H1 (cell line): ENCODE results near the gene SNRPN. TPM values are rescaled to one million over a fixed set of nuclear protein-coding genes. Genes with fewer than 3 reads are reported as not detected.

Experiments
- CTCF ChIA-PET: fragments of 300-600 bp; sonication (Branson Sonifier 250); formaldehyde crosslinking; loops from one replicate; lab custom pipeline; 2021; ENCODE audit not compliant: partially characterized antibody; lab: Charles Lee
- POLR2A ChIA-PET: fragments of 300-600 bp; sonication (Branson Sonifier 250); formaldehyde crosslinking; loops from one replicate; lab custom pipeline; 2021; ENCODE audit warnings: inconsistent platforms; ENCODE audit not compliant: partially characterized antibody; lab: Charles Lee
- DNase-seq, 2 experiments: peaks; one replicate each; pipeline versions ENCODE4 v3.0.0 to v3.0.0-alpha.2; 2010 to 2022; ENCODE audit warnings: low spot score in 2 of 2, low read depth in 1 of 2, mixed read lengths in 1 of 2
- FAIRE-seq: peaks from 2 replicates; lab custom pipeline; 2011; peaks lifted over from hg19 to GRCh38; lab: Jason Lieb, UNC
- H2AFZ ChIP-seq: 2 replicates; pipeline ENCODE4 v1.8.1; 2012; ENCODE audit warnings: low read length, inconsistent platforms
- H2AK5ac ChIP-seq: 2 replicates; pipeline ENCODE4 v1.6.1; 2013; ENCODE audit warnings: low read depth, low read length
- H2BK120ac ChIP-seq: replicated peaks from 2 replicates; pipeline ENCODE3; 2013; ENCODE audit warnings: low read depth, low read length, inconsistent platforms
- H2BK12ac ChIP-seq: 2 replicates; pipeline ENCODE4 v1.6.1; 2013; ENCODE audit warnings: low read depth, low read length
- H2BK15ac ChIP-seq: 2 replicates; pipeline ENCODE4 v1.6.1; 2013; ENCODE audit warnings: low read length
- H2BK20ac ChIP-seq: 2 replicates; pipeline ENCODE4 v1.6.1; 2013; ENCODE audit warnings: low read length
- H2BK5ac ChIP-seq: 2 replicates; pipeline ENCODE4 v1.6.1; 2013; ENCODE audit warnings: low read depth, low read length
- H3K14ac ChIP-seq: 2 replicates; pipeline ENCODE4 v1.6.1; 2013; ENCODE audit warnings: inconsistent platforms; ENCODE audit not compliant: insufficient read length
- H3K18ac ChIP-seq: 2 replicates; pipeline ENCODE4 v1.6.1; 2013; ENCODE audit warnings: low read length; ENCODE audit errors: extremely low read depth
- H3K23ac ChIP-seq: 2 replicates; pipeline ENCODE4 v1.6.1; 2013; ENCODE audit warnings: inconsistent platforms; ENCODE audit not compliant: insufficient read length
- H3K23me2 ChIP-seq: 2 replicates; pipeline ENCODE4 v1.6.1; 2013; ENCODE audit warnings: low read depth, low read length
- H3K27ac ChIP-seq: 2 replicates; pipeline ENCODE4 v1.6.1; 2011; ENCODE audit warnings: low read depth, low read length, inconsistent platforms
- H3K27me3 ChIP-seq, 4 experiments: replicated peaks in 1 of 4; 1 replicate in 1 of 4; 2 replicates in 3 of 4; pipeline versions ENCODE4 v1.6.1 to v1.8.1; 2011 to 2013; ENCODE audit warnings: low read length in 3 of 4, mild to moderate bottlenecking in 3 of 4, inconsistent platforms in 2 of 4, mixed read lengths in 2 of 4, moderate library complexity in 1 of 4; ENCODE audit not compliant: control insufficient read depth in 3 of 4, insufficient read depth in 3 of 4; ENCODE audit errors: extremely low read depth in 1 of 4
- H3K36me3 ChIP-seq, 4 experiments: 2 replicates each; pipeline versions ENCODE4 v1.6.1 to v1.8.1; 2011 to 2013; ENCODE audit warnings: mild to moderate bottlenecking in 4 of 4, low read length in 3 of 4, moderate library complexity in 2 of 4, control low read depth in 1 of 4, inconsistent platforms in 1 of 4; ENCODE audit not compliant: insufficient read depth in 4 of 4, control insufficient read depth in 2 of 4
- H3K4ac ChIP-seq: replicated peaks from 2 replicates; pipeline ENCODE3; 2013; ENCODE audit warnings: low read length, low read depth, mixed read lengths, inconsistent platforms; ENCODE audit not compliant: insufficient read length
- H3K4me1 ChIP-seq, 4 experiments: replicated peaks in 1 of 4; 1 replicate in 1 of 4; 2 replicates in 3 of 4; pipeline versions ENCODE4 v1.6.1 to v1.8.1; 2011 to 2013; ENCODE audit warnings: low read length in 3 of 4, inconsistent platforms in 2 of 4, mixed read lengths in 1 of 4; ENCODE audit not compliant: insufficient read depth in 4 of 4, control insufficient read depth in 3 of 4
- H3K4me2 ChIP-seq, 2 experiments: 2 replicates each; pipeline versions ENCODE4 v1.6.1 to v1.8.1; 2011 to 2013; ENCODE audit warnings: low read depth in 2 of 2, low read length in 2 of 2, control low read depth in 1 of 2, inconsistent platforms in 1 of 2, mild to moderate bottlenecking in 1 of 2; ENCODE audit not compliant: insufficient read depth in 1 of 2
- H3K4me3 ChIP-seq, 4 experiments: fragments of 200-600, 300-600 bp in 1 of 4; sonication (generic), shearing (Covaris generic), sonication (Bioruptor Twin) in 1 of 4; 2 replicates each; pipeline versions ENCODE4 v1.5.1 to v1.8.1; 2011 to 2016; ENCODE audit warnings: low read length in 4 of 4, low read depth in 3 of 4, control low read depth in 2 of 4, inconsistent platforms in 2 of 4, mild to moderate bottlenecking in 2 of 4, mixed read lengths in 1 of 4, moderate library complexity in 1 of 4; ENCODE audit not compliant: insufficient read depth in 2 of 4; ENCODE audit errors: extremely low read depth in 1 of 4
- H3K56ac ChIP-seq: replicated peaks from 2 replicates; pipeline ENCODE3; 2013; ENCODE audit warnings: low read depth, mild to moderate bottlenecking, mixed read lengths, low read length, inconsistent platforms; ENCODE audit not compliant: insufficient read length
- H3K79me1 ChIP-seq: 2 replicates; pipeline ENCODE4 v1.6.1; 2013; ENCODE audit warnings: low read depth, low read length, control low read depth
- H3K79me2 ChIP-seq, 2 experiments: 2 replicates each; pipeline versions ENCODE4 v1.6.1 to v1.8.1; 2012 to 2013; ENCODE audit warnings: low read length in 2 of 2, mild to moderate bottlenecking in 2 of 2, inconsistent platforms in 1 of 2; ENCODE audit not compliant: insufficient read depth in 2 of 2, control insufficient read depth in 1 of 2
- H3K9ac ChIP-seq, 4 experiments: replicated peaks in 1 of 4; 1 replicate in 1 of 4; 2 replicates in 3 of 4; pipeline versions ENCODE4 v1.6.1 to v1.8.1; 2011 to 2013; ENCODE audit warnings: low read depth in 3 of 4, low read length in 3 of 4, control low read depth in 2 of 4, mild to moderate bottlenecking in 2 of 4, moderate library complexity in 2 of 4, inconsistent platforms in 1 of 4; ENCODE audit errors: extremely low read depth in 1 of 4
- H3K9me3 ChIP-seq, 2 experiments: 2 replicates each; pipeline versions ENCODE4 v1.6.1 to v1.8.1; 2012 to 2013; ENCODE audit warnings: mild to moderate bottlenecking in 2 of 2, moderate library complexity in 2 of 2, control low read depth in 1 of 2, inconsistent platforms in 1 of 2, low read depth in 1 of 2, low read length in 1 of 2, mixed read lengths in 1 of 2; ENCODE audit not compliant: insufficient read depth in 2 of 2
- H4K20me1 ChIP-seq, 2 experiments: replicated peaks in 1 of 2; 2 replicates each; pipeline versions ENCODE3 to v1.8.1; 2011 to 2013; ENCODE audit warnings: inconsistent platforms in 2 of 2, low read length in 2 of 2, mild to moderate bottlenecking in 1 of 2; ENCODE audit not compliant: insufficient read depth in 2 of 2, control insufficient read depth in 1 of 2
- H4K5ac ChIP-seq: 2 replicates; pipeline ENCODE4 v1.6.1; 2013; ENCODE audit warnings: low read length, low read depth, mixed read lengths, inconsistent platforms; ENCODE audit not compliant: insufficient read length
- H4K8ac ChIP-seq: 2 replicates; pipeline ENCODE4 v1.8.0; 2013; ENCODE audit warnings: mild to moderate bottlenecking, moderate library complexity, low read length, inconsistent platforms; ENCODE audit not compliant: insufficient read depth; ENCODE audit errors: extremely low read depth
- H4K91ac ChIP-seq: replicated peaks from 2 replicates; pipeline ENCODE3; 2013; ENCODE audit warnings: low read length, mixed read lengths, inconsistent platforms; ENCODE audit not compliant: insufficient read length
- CHD1 ChIP-seq: IDR thresholded peaks from 2 replicates; pipeline ENCODE4 v1.6.1; 2012; ENCODE audit warnings: low read depth, low read length, improper control_type of control experiment
- CREB1 ChIP-seq: IDR thresholded peaks from 2 replicates; pipeline ENCODE4 v1.6.1; 2012; ENCODE audit warnings: inconsistent platforms
- GTF2F1 ChIP-seq: IDR thresholded peaks from 2 replicates; pipeline ENCODE4 v1.6.1; 2012; ENCODE audit warnings: low read depth, low read length, improper control_type of control experiment, borderline replicate concordance
- RAD21 ChIP-seq, 2 experiments: IDR thresholded peaks in 1 of 2; conservative IDR thresholded peaks in 1 of 2; 2 replicates each; pipeline ENCODE4 v1.6.1; 2011; ENCODE audit warnings: low read depth in 2 of 2, low read length in 2 of 2, improper control_type of control experiment in 1 of 2, inconsistent platforms in 1 of 2, mild to moderate bottlenecking in 1 of 2, moderate library complexity in 1 of 2
- RXRA ChIP-seq: IDR thresholded peaks from 2 replicates; pipeline ENCODE4 v1.6.1; 2011; ENCODE audit warnings: low read depth, mild to moderate bottlenecking, low read length, moderate library complexity; ENCODE audit not compliant: insufficient read depth
- SP1 ChIP-seq: IDR thresholded peaks from 2 replicates; pipeline ENCODE4 v1.6.1; 2011; ENCODE audit warnings: low read depth, low read length
- TAF7 ChIP-seq: optimal IDR thresholded peaks from 2 replicates; pipeline ENCODE3; 2011; ENCODE audit warnings: low read depth, mild to moderate bottlenecking, inconsistent platforms, low read length, moderate library complexity, borderline replicate concordance
- TCF12 ChIP-seq: IDR thresholded peaks from 2 replicates; pipeline ENCODE4 v1.6.1; 2011; ENCODE audit warnings: low read depth, mild to moderate bottlenecking, low read length
- WGBS, 2 experiments: shearing (Covaris generic) in 1 of 2; methylation state at CpG; one replicate each; pipeline versions ENCODE4 v1.1.6 to v1.1.7; 2013 to 2015; ENCODE audit warnings: low lambda C conversion rate in 2 of 2, mixed read lengths in 2 of 2, inconsistent platforms in 1 of 2, low coverage in 1 of 2, missing lambda C conversion rate in 1 of 2; ENCODE audit not compliant: insufficient replicate concordance in 2 of 2, insufficient coverage in 1 of 2, insufficient read length in 1 of 2; ENCODE audit errors: extremely low coverage in 1 of 2, missing lambda C conversion rate in 1 of 2; 5-methylcytosine and 5-hydroxymethylcytosine counted together
- polyA plus RNA-seq, 7 experiments: library from polyadenylated mRNA; depleted of rRNA in 3 of 7; stranded (reverse) in 5 of 7; unstranded in 2 of 7; fragments of >200 nt in 5 of 7; fragments of 200-250 nt in 2 of 7; gene quantifications; 1 replicate in 5 of 7; 2 replicates in 1 of 7; 4 replicates in 1 of 7; pipeline versions ENCODE4 v1.2.1 to v1.2.3, GENCODE V29; 2011 to 2013; ENCODE audit warnings: missing spikeins in 2 of 7, mixed read lengths in 2 of 7
- total RNA-seq: library from RNA; stranded (reverse); fragmentation: NEBNext Ultra II Directional; extraction: Animal tissue kit (Norgen Biotek cat#: 25700); gene quantifications from 2 replicates; pipeline ENCODE4 v1.2.1, GENCODE V29; 2021
- TF ChIP-seq, protein P1 (sequence below), 3 experiments: IDR thresholded peaks; 1 replicate in 2 of 3; 2 replicates in 1 of 3; pipeline versions ENCODE4 v1.5.1 to v1.6.1; 2011; ENCODE audit warnings: low read length in 3 of 3, mild to moderate bottlenecking in 3 of 3, inconsistent platforms in 2 of 3, low read depth in 1 of 3, moderate library complexity in 1 of 3; ENCODE audit not compliant: insufficient read depth in 1 of 3; ENCODE audit errors: control extremely low read depth in 1 of 3

The SNRPN gene
- total and polyA plus RNA-seq, 2 of the 8 experiments (the other 6 are each of a cell fraction or from before 2014, with no cell fraction given) = 905 to 1,396 TPM

DNA sequence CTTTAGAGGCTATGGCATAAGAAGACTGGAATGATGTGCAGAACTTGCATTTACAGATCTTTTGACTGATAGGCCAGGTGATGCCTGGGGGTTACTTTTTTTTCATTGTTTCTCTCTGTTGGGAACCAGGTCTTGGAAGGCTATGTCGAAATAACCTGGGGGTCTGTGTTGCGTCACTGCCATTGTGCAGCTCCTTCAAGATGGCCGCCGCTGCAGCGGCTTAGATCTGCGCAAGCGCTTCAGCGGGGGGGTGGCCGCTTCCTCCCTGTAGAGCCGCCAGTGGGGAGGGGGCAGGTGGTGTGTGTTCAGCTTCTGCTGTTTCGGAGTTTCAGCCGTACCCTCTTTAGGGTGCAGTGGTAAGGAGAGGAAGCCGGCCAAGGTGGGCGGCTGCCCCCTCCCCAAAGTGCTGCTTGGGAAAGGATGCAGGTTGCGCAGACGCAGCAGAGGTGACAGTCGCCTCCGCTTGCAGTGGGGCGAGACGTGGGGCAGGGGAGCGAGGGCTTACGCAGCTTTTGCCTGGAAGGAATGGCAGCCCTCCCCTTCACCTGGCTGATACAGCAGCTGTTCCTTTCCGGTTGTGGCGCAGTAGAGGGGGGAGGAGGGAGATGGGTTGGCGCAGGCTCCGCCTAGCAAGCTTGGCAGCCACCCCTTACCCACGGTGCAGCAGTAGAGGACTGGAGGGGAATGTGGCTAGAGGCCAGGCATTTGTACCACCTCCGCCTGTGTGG is 1.5 kb downstream of the SNRPN start:
- Histone ChIP-seq H3K4ac (no peak overlapping the region), H3K4me3 (peak overlapping the region; percentile 70 to 94 (median 80)), H2BK5ac (peak overlapping the region; percentile 83), H4K20me1 (peaks cover 9 to 13% of the 10 kb centered on the region in 2 experiments), H2BK15ac (no peak overlapping the region), H4K5ac (no peak overlapping the region), H3K56ac (no peak overlapping the region), H3K79me1 (no peaks in the 10 kb centered on the region), H4K91ac (peak overlapping the region; percentile 55), H3K18ac (peak overlapping the region; percentile 62; the same call in 1 of the 2 replicates), H4K8ac (peak overlapping the region; percentile 83; the same call in 1 of the 2 replicates), H3K79me2 (peaks cover 36 to 98% of the 10 kb centered on the region in 2 experiments), H2AFZ (no peak overlapping the region), H3K4me2 (peak overlapping the region; percentile 63 to 77), H2BK12ac (no peak overlapping the region), H3K9me3 (peaks cover 3 to 23% of the 10 kb centered on the region in 2 experiments; a peak in 3 of 4 replicates), H3K23me2 (no peaks in the 10 kb centered on the region; the same call in 1 of the 2 replicates), H2BK120ac (no peak overlapping the region), H3K36me3 (peaks cover 0 to 21% (median 5%) of the 10 kb centered on the region in 4 experiments; a peak in 5 of 8 replicates), H3K27me3 (no peaks in the 10 kb centered on the region), H3K9ac (peak overlapping the region; percentile 83 to 92 (median 90)), H2BK20ac (no peak overlapping the region), H3K14ac (no peak overlapping the region), H3K4me1 (peaks cover 0 to 8% (median 3%) of the 10 kb centered on the region in 4 experiments; a peak in 2 of 7 replicates), H3K23ac (no peak overlapping the region), H3K27ac (peak overlapping the region; percentile 67; the same call in 1 of the 2 replicates), H2AK5ac (no peak overlapping the region)
- FAIRE-seq = no peak
- DNase-seq = peak; percentile 39 to 68
- ChIA-PET CTCF (no interaction called here), POLR2A (interaction anchor here (0.6 to 5.3 kb wide), 26 partner anchors 9 to 279 kb away, joined by 3 to 50 read pairs (median 5); no protein-coding TSS in a partner anchor)
- WGBS, 2 experiments = 41% methylated on average over 26 of the region's 28 CpGs; no CpG with 5 or more reads in 1 of the 2 experiments
- TF ChIP-seq TAF7 = peak; percentile 15
- no peak for TF ChIP-seq RXRA
- no peak for TF ChIP-seq TCF12
- TF ChIP-seq, protein P1, sequence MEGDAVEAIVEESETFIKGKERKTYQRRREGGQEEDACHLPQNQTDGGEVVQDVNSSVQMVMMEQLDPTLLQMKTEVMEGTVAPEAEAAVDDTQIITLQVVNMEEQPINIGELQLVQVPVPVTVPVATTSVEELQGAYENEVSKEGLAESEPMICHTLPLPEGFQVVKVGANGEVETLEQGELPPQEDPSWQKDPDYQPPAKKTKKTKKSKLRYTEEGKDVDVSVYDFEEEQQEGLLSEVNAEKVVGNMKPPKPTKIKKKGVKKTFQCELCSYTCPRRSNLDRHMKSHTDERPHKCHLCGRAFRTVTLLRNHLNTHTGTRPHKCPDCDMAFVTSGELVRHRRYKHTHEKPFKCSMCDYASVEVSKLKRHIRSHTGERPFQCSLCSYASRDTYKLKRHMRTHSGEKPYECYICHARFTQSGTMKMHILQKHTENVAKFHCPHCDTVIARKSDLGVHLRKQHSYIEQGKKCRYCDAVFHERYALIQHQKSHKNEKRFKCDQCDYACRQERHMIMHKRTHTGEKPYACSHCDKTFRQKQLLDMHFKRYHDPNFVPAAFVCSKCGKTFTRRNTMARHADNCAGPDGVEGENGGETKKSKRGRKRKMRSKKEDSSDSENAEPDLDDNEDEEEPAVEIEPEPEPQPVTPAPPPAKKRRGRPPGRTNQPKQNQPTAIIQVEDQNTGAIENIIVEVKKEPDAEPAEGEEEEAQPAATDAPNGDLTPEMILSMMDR (IDR thresholded peaks at IDR 0.05; ENCODE audit: control extremely low read depth in 1 of 3, insufficient read depth in 1 of 3, low read depth in 1 of 3, low read length in 3 of 3) = no peak
- no peak for TF ChIP-seq RAD21 (IDR thresholded peaks at IDR 0.05 in 1 of 2, conservative IDR thresholded peaks at IDR 0.05 in 1 of 2; ENCODE audit: low read depth in 2 of 2, low read length in 2 of 2)
- no peak for TF ChIP-seq CHD1
- peak; percentile 8; the same call in 1 of the 2 replicates for TF ChIP-seq CREB1
- no peak for TF ChIP-seq GTF2F1
- TF ChIP-seq SP1 = no peak
